Uterus (tissue), 4 donors: ENCODE data around the gene ASPDH. TPM values are rescaled to one million over a fixed set of nuclear protein-coding genes. Genes with fewer than 3 reads are reported as not detected.

ENCODE experiments used
- DNase-seq, 2 donors: peaks; one replicate each; pipeline ENCODE4 v3.0.0-alpha.2; 2019 to 2020
- H3K27ac ChIP-seq, 2 donors: fragments of 200-600 bp; sonication (generic); 1 replicate in 1 of 2; 2 replicates in 1 of 2; pipeline ENCODE4 v1.5.1; 2016 to 2018
- H3K27me3 ChIP-seq, 2 donors: fragments of 200-600 bp; sonication (generic); one replicate each; pipeline ENCODE4 v1.5.1; 2018 to 2019; ENCODE audit warnings: control low read depth in 1 of 2
- H3K36me3 ChIP-seq, 2 donors: fragments of 200-600 bp; sonication (generic); one replicate each; pipeline ENCODE4 v1.5.1; 2019; ENCODE audit warnings: control low read depth in 1 of 2
- H3K4me1 ChIP-seq, 2 donors: fragments of 200-600 bp; sonication (generic); one replicate each; pipeline ENCODE4 v1.5.1; 2018 to 2019; ENCODE audit warnings: control low read depth in 1 of 2
- H3K4me3 ChIP-seq, 2 donors: fragments of 200-600 bp; sonication (generic); 1 replicate in 1 of 2; 2 replicates in 1 of 2; pipeline ENCODE4 v1.5.1; 2018 to 2019; ENCODE audit warnings: mild to moderate bottlenecking in 1 of 2
- H3K9me3 ChIP-seq, 2 donors: fragments of 200-600 bp; sonication (generic); one replicate each; pipeline ENCODE4 v1.5.1; 2019; ENCODE audit warnings: control low read depth in 1 of 2
- POLR2A ChIP-seq, 2 donors: fragments of 450-650 bp; IDR thresholded peaks; one replicate each; pipeline ENCODE4 v1.6.1; 2016; ENCODE audit warnings: antibody characterized with exemption in 2 of 2, mild to moderate bottlenecking in 1 of 2, moderate library complexity in 1 of 2
- intact Hi-C: fragments of 100-400 bp; cut with DNase I; formaldehyde crosslinking; loops from one replicate; pipeline ENCODE4 v1.15.1; 2023; ENCODE audit warnings: low total_unique reads
- total RNA-seq, 4 donors: library from RNA; depleted of rRNA in 3 of 4; stranded (reverse); fragments of >200 nt in 3 of 4; gene quantifications; one replicate each; pipeline versions ENCODE4 v1.1.0 to v1.2.4, GENCODE V29; 2014 to 2023
- TF ChIP-seq, protein P1 (sequence below), 4 experiments: fragments of 200-600 bp in 2 of 4; fragments of 450-650 bp in 2 of 4; sonication (generic) in 2 of 4; IDR thresholded peaks; one replicate each; pipeline ENCODE4 v1.5.1; 2016 to 2019; ENCODE audit warnings: antibody characterized with exemption in 4 of 4, mild to moderate bottlenecking in 2 of 4, moderate library complexity in 1 of 4
- donor health status: DM: yes; HTN: yes; CAD: no.

The ASPDH gene
- total RNA-seq, 4 donors from 2014 or later: not detected

DNA sequence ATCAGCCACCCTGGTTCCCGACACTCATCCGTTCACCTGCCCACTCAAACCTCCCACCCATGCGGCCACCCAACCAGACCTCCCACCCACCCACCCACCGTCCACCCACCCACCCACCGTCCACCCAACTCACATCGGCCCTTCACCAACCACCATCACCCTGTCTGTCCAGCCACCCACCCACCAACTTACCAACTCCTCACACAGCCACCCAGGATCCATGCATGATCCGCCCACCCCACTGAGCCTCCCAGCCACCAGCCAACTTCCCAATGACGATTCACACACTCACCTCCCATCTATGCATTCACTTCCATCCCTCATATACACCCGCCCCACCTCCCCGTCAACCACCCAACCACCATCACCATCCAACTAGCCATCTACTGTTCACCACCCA lies 7.0 kb downstream of the ASPDH start:
- intact Hi-C loops: no loop called here
- no peak for DNase-seq

DNA sequence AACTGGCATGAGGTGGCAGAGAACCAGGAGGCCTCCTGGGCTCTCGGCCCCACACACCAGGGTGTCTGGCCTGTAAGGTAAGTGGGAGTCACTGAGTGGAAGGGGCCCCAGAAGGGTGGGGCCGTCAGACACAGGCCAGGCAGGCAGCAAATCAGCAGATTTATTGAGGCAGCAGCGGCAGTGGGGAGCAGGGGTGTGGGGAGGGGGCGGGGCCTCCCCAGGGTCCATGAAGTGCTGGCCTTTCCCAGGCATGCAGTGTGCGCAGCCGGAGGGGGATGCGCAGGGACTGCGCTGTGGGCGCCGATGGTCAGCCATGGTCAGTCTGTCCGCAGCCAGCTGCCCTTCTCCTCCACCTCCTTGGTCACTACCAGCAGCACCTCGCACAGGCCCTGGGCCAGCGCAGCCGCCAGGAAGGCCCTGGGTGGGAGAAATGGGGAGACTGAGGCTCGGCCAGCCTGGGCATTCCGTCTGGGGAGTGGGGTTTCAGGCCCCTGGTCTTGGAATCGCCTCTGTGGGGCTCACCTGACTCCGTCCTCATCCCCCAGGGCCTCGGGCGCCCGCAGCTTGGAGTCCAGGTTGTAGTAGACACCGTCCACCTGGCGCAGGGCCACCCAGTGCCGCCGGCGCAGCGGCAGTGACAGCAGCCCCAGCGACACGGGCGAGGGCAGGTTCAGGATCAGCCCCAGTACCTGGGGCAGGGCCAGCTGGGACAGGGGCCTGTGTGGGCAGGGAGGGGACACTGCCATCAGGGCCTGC lies 7.7 kb downstream of the ASPDH start:
- H3K36me3 ChIP-seq: no peaks in the 10 kb centered on the region
- H3K9me3 ChIP-seq: no peaks in the 10 kb centered on the region
- no peak overlapping the region for H3K27ac ChIP-seq
- TF ChIP-seq POLR2A (IDR thresholded peaks at IDR 0.05): no peak
- TF ChIP-seq, protein P1, sequence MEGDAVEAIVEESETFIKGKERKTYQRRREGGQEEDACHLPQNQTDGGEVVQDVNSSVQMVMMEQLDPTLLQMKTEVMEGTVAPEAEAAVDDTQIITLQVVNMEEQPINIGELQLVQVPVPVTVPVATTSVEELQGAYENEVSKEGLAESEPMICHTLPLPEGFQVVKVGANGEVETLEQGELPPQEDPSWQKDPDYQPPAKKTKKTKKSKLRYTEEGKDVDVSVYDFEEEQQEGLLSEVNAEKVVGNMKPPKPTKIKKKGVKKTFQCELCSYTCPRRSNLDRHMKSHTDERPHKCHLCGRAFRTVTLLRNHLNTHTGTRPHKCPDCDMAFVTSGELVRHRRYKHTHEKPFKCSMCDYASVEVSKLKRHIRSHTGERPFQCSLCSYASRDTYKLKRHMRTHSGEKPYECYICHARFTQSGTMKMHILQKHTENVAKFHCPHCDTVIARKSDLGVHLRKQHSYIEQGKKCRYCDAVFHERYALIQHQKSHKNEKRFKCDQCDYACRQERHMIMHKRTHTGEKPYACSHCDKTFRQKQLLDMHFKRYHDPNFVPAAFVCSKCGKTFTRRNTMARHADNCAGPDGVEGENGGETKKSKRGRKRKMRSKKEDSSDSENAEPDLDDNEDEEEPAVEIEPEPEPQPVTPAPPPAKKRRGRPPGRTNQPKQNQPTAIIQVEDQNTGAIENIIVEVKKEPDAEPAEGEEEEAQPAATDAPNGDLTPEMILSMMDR (IDR thresholded peaks at IDR 0.05): no peak
- intact Hi-C loops: no loop called here
- no peak for DNase-seq
- no peaks in the 10 kb centered on the region for H3K27me3 ChIP-seq
- H3K4me1 ChIP-seq: peaks cover 0 to 7% of the 10 kb centered on the region in 2 donors
- H3K4me3 ChIP-seq: no peak overlapping the region

More for the DNA sequence above, 7.0 kb downstream of the ASPDH start:
- TF ChIP-seq, protein P1 (IDR thresholded peaks at IDR 0.05): no peak
- no peak for TF ChIP-seq POLR2A (IDR thresholded peaks at IDR 0.05)
- Histone ChIP-seq H3K27me3 (no peaks in the 10 kb centered on the region), H3K9me3 (no peaks in the 10 kb centered on the region), H3K4me3 (no peak overlapping the region), H3K4me1 (peaks cover 0 to 7% of the 10 kb centered on the region in 2 donors), H3K27ac (no peak overlapping the region), H3K36me3 (no peaks in the 10 kb centered on the region)

DNA sequence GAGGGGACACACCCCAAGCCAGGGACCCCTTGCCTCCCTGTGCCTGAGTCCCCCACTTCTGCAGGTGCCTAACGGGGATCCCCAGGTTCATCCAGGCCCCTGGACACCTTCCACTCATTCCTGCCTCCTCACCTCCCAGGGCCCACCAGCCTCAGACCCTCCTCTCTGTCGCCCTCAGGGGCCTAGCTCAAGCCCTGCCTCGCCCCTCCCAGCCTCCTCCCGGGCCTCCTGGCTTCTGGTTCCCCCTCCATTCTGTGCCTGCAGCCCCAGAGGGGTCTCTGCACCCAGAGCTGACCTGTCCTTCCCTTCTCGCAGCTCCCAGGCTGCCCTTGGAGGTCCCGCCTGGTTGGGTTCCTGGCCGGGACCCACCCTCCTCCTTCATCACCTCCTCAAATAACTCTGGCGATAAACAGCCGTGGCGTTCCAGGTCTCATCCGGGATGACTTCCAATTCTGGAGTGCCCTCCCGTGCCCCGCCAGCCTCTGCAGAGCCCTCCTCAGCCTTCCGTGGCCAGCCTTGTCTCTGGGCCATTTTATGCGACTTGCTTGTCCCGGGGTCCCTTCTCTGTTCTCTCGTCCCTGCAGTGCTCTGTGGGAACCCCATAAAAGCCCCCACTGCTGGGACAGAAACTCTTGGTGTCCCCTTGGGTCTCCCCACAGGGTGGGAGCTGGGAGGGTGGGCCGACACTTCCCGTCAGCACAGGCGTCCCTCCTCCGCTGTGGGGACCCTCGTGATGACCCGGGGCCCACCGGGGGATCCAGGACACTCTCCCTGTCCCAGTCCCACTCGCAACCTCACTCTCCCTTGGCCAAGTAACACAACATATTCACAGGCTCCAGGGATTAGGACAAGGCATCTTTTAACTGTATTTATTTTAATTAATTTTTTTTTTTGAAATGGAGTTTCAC lies 11.9 kb downstream of the ASPDH start:
- Histone ChIP-seq H3K4me1 (no peaks in the 10 kb centered on the region), H3K27me3 (no peaks in the 10 kb centered on the region), H3K4me3 (no peak overlapping the region), H3K27ac (no peak overlapping the region), H3K9me3 (no peaks in the 10 kb centered on the region), H3K36me3 (no peaks in the 10 kb centered on the region)
- no peak for DNase-seq
- TF ChIP-seq POLR2A (IDR thresholded peaks at IDR 0.05): no peak
- TF ChIP-seq, protein P1 (IDR thresholded peaks at IDR 0.05): no peak
- intact Hi-C loops: no loop called here

DNA sequence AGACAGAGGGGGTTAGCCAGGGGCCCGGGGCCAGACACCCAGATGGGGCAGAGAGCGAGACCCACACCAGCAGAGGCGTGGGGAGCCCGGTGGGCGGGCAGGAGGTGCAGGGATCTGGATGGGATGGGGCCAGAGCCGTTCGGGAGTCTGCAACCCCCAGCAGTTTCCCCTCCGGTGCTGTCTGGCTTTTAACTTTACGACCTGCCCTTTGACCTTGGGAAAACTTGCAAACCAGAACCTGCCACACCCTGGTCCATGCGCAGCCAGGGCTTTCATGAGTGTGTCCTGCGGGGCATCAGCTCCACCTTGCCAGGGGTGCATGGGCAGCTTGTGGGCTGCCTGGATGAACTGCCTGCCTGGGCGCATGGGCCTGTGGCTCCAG lies 12.5 kb downstream of the ASPDH start:
- TF ChIP-seq, protein P1 (IDR thresholded peaks at IDR 0.05): no peak
- TF ChIP-seq POLR2A (IDR thresholded peaks at IDR 0.05): no peak
- no peak overlapping the region for H3K4me3 ChIP-seq
- H3K27ac ChIP-seq: no peak overlapping the region
- H3K4me1 ChIP-seq: no peaks in the 10 kb centered on the region
- intact Hi-C loops: no loop called here
- H3K9me3 ChIP-seq: no peaks in the 10 kb centered on the region
- H3K27me3 ChIP-seq: no peaks in the 10 kb centered on the region
- DNase-seq: no peak
- H3K36me3 ChIP-seq: no peaks in the 10 kb centered on the region

DNA sequence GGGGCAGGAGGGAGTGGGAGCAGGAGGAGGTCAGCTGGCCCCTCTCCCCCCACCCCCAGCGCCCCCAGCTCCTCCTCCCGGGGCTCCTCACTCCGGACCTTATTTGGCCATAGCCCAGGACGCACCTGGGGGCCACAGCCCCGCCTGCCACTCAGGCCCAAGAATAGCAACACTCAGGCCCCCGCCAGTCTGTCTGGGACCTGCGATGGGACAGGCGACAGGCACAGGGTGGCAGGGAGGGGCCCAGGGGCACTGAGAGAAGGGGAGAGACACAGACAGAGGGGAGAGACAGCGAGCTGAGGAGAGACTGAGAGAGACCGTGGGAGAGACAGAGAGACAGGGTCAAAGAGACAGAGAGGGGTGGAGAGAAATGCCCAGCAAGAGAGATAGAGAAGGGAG lies 13.0 kb downstream of the ASPDH start:
- TF ChIP-seq, protein P1 (IDR thresholded peaks at IDR 0.05): no peak
- no peak for TF ChIP-seq POLR2A (IDR thresholded peaks at IDR 0.05)
- Histone ChIP-seq H3K4me3 (no peak overlapping the region), H3K4me1 (no peaks in the 10 kb centered on the region), H3K27ac (no peak overlapping the region), H3K9me3 (no peaks in the 10 kb centered on the region), H3K27me3 (no peaks in the 10 kb centered on the region), H3K36me3 (no peaks in the 10 kb centered on the region)
- no peak for DNase-seq
- intact Hi-C loops: no loop called here
